HG03575 (cell line): ENCODE measurements around the gene MAP6D1.

Source experiments
- ATAC-seq: cut with Tn5 transposase; IDR thresholded peaks from one replicate; pipeline ENCODE4 v1.9.1; 2021; ENCODE audit not compliant: unreplicated experiment, insufficient number of reproducible peaks, low FRiP score; ENCODE audit errors: extremely low read depth

Gene MAP6D1

DNA sequence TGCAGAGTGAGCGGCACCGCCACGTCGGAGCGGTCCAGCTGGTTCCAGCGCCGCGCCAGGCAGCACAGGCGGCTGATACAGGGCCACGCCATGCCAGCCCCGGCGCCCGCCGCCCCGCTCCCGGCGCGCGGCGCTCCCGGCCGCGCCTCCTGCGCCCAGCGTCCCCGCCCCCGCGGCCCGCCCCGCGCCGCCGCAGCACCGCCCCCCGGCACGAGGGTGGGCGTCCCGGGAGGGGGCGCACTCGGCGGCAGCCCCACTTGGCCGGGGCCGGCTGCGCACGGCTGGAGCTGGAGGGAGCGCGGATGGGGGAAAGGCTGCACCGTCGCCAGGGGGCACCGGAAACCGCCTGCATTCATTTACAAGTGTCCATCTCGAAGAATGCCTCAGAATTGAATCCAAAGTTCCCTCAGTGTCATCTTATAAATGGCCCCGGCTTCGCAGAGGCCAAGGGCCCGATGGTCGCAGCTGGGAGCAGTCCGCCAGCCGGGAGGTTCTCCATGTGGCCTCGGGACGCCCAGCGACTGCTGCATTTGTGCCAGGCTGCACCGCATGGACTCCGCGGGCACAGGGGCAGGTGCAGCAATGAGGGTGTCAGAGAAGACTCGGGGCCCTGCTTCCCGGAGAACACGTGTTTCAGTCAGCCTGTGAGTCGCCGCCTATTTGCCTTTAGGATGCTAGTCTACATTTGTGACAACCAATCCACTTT is at the start of gene MAP6D1:
TSS of gene MAP6D1 (minus strand) at position 122 of the 706 bp plus-strand sequence. CDS start at position 92, 30 bp downstream.
- no peak for ATAC-seq

DNA sequence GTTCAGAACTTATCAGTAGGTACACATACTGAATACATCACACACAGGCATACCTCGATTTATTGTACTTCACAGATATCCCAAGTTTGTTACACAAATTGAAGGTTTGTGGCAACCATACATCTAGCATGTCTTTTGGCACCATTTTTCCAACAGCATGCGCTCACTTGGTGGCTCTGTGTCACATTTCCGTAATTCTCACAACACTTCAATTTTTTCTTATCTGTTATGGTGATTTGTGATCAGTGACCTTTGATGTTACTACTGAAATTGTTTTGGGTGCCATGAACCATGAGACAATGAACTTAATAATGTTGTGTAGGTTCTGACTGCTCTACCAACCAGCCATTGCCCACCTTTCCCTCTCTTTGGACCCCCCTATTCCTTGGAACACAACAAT is 48.5 kb upstream of the MAP6D1 start:
- ATAC-seq: no peak

DNA sequence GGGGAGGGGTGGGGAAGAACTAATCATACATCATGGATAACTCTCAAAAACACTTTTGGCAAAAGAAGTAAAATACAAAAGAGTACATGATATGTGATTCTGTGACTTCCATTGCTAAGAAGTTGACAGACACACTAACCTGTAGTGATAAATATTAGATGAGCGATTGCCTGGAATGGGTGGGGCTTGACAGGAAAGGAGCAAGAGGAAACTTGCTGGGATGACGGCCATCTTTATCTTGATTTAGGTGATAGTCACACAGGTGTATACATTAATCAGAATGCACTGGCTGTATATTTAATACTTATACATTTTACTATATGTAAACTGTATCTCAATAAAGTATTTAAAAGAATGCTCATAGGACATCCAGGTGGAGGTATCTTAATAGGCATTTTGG is 46.2 kb upstream of the MAP6D1 start:
- ATAC-seq: no peak

DNA sequence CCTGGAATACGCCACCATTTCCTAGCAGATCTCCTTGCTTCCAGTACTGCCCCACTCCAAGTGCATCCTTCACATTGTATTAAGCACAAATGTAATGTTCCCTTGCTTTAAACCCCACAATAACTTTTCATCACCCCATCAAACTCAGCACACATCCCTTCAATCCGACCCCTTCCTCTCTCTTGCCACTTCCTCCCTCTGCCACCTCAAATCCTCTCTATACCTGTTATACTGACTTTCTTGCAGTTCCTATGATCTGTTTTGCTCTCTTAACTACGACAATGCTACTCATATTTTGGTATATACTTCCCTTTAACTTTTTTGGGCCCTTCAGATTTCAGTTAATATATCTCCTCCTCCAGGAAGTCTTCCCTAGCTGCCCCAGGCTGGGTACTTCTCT is 45.2 kb upstream of the MAP6D1 start:
- ATAC-seq: no peak

DNA sequence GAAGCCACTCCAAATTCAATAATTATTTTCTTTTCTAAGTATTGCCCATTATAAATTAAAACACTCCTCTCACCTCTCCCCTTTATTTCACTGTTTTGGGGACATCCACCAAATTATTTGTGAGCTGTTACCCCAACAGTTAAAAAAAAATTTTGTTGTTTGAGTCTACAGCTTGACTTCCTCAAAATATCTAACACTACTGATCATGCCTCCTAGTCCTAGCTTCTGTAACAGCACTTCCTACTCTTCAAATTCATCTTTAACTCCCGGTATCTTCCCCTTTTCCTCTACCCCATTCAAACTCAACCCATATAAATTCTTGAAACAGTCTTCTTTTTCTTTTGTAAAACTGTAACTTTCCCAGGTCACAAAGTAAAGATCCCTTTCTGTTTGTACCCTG is 43.4 kb upstream of the MAP6D1 start:
- ATAC-seq: no peak

DNA sequence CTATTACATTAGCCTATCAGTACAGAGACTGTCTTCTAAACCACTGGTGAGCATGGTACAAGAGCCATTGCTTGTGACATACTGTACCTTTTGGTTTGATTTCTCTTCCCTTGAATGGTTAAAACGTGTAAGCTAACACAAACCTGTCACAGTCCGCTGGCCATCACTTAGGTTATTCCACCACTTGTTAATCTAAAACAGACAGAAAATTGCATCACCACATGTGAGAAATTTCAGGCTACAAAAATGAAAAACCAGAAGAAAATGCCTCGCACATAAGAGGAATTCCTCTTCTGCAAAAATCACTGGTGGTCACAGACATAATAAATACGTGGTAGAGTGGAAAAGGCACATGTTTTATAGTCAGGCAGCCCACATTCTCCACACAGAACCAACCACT is 37.2 kb upstream of the MAP6D1 start:
- no peak for ATAC-seq

DNA sequence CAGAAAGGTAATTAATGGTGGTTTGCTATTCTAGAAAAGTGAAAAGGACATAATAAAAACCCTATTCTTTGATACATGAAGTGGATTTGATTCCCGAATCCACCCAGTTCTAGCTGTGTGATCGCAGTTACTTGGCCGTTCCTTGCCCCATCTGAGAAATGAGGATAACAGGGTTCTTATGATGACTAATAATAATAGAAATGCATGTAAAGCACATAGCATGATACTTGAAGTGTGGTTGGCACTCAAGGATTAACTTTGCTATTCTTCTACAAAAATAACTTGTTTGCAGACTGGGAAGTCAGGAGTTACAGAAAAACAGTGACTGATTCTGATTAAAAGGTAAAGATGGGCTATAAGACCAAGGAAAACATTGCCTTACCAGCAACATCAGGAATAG is 32.5 kb upstream of the MAP6D1 start:
- no peak for ATAC-seq

DNA sequence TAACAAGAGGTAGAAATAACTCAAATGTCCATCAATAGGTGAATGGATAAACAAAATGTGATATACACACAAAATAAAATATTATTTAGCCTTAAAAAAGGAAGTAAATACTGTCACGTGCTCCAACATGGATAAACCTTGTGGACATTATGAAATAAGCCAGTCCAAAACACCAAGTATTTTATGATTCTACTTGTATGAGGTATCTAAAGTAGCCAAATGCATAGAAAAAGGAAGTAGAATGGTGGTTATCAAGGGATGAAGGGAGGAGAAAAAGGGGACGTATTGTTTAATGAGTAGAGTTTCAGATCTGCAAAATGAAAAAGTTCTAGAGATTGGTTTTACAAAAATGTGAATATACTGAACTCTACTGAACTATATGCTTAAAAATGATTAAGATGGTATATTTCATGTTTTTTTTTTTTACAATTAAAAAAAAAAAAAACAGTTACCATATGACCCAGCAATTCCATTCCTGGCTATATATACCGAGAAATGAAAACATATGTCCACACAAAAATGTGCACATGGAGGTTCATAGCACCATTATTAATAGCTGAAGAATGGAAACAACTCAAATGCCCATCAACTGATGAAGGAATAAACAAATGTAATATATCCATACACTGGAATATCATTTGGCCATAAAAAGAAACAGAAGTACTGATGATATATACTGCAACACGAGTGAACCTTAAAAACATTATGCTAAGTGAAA is 29.1 kb upstream of the MAP6D1 start:
- no peak for ATAC-seq

DNA sequence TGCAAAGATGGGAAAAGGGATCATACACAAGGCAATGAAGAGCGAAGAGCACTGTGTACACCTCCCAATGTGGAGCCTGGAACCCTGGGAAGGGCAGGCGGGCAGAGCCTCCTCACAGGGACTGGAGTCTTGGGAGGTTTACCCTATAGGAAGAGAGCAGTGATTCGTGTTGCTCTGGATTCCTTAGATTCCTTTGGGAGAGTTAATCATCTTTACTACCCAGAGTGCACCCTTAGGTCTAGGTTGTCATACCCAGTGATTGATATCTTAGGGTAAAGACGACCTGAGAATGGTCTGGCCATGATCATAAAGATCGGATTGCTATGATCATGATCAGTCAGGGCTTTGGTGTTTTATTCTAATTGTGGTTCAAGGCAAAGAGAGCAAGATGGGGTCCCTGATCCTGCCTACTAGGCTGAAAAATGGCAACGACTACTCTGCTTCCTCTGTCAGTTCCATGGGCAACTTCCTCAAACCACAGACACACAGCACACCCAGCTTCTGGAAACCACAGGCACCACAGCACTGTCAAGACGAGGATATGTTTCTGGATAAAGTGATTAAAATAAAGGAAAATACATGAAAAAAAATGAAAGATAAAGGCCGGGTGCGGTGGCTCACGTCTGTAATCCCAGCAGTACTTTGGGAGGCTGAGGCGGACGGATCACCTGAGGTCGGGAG is 20.4 kb upstream of the MAP6D1 start:
- no peak for ATAC-seq

DNA sequence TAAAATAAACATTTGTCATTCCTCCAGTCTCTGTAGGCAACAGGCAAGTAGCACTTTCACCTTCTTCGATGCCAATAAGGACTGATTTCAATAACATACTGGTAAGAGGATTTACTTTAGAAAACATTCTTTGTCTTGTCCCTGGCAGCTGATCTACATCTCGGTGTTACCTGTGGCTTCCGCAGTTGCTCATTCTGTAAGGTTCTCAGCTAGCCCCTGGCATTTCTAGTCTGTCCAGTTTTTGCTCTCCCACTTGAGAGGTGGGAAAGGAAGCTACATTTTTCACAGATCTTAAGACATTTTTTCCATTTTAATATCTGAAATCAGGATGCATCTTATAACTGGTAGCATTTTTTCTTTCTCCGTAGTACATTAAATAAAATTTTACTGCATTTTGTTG is 19.7 kb upstream of the MAP6D1 start:
- ATAC-seq: no peak

DNA sequence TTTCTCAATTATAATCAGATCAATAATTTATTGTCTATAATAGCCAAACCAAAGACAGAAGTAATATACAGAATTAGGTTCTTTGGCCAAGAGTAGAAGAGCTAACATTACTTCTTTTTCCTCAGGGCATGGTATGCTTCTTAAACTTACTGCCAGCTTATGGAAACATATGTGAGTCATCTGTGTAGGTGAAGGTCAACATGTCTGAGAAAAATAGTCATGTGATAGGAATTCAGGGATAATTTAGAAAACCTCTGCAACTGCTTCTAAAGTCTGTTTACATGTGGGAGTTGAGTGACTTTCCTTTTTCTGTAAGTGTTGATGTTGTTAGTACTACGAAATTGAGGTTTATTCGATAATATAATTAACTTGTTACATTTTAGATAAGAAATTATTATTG is 19.2 kb upstream of the MAP6D1 start:
- no peak for ATAC-seq

DNA sequence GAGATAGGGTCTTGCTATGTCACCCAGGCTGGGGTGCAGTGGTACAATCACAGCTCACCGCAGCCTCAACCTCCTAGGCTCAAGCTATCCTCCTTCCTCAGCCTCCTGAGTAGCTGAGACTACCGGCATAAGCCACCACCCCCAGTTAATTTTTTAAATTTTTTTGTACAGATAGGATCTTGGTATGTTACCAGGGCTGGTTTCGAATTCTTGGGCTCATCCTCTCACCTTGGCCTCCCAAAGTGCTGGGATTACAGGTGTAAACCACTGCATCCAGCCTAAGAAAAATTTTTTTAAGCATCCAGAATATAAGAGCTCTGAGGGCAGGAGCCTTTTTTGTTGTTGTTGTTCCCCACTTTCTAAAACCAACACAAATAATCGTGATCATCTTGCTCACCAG is 14.4 kb upstream of the MAP6D1 start:
- no peak for ATAC-seq

DNA sequence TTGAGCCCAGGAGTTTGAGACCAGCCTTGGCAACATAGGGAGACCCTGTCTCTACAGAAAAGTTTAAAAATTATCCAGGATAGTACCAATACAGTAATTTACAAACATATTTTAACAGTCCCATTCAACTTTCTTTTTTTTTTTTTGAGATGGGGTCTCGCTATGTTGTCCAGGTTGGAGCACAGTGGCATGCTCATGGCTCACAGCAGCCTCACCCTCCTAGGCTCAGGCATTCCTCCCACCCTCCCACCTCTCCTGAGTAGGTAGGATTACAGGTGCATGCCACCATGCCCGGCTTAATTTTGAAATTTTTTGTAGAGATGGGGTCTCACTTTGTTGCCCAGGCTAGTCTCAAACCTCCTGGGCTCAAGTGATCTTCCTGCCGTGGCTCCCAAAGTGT is 12.5 kb upstream of the MAP6D1 start:
- ATAC-seq: no peak

DNA sequence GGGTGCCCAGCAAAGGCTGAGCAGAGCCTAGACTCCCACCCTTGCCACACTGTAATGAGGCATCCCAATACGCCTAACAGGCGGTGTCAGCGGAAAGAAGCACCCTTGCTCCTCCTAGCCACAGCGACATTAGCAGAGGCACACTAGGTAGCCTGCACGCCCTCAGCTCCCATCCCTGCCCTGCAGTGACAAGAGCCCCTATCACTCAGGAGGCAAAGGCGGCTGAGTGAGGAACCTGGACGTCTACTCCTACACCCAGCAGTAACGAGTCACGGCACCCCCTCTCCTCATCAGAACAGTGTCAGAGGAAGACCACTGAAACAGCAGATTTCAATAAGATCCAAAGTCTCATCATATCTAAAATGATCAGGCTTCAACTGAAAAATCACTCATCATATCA is 12.0 kb upstream of the MAP6D1 start:
- no peak for ATAC-seq

DNA sequence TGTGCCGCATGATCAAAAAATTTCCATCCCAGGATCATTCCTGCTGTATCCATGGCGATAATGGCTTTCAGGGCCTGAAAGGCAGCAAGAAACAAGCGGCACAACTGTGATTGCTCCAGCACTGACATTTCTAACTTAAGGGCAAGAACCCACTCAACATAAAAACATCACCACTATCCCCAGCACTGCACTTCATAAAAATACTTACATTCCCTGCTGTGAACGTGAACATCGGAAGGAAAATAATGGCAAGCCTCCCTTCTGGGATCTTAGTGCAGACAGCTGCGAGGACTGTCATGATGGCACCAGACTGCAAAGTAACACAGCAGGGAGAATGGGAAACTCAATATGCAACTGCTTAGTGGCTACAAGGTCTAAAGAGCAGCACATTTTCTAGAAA is 8.1 kb upstream of the MAP6D1 start:
- no peak for ATAC-seq

DNA sequence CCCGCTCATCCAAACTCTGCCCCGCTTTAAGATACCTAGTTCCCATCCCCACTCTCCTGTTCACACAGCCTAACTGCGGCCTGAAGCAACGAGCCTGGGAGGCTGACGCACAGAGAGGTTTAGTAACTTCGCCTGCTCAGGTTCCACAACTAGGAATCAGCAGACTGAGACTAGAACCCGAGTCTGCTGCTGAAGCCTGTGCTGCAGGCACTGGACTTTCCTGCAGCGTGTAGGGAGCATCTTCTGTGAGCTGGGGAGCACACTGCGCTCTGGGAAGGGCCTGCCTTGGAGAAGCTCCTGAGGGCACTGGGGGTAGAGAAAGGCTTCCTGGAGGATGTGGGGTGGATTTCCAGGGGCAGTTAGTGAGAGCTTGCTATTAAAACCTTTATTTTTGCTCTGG is 4.8 kb upstream of the MAP6D1 start:
- no peak for ATAC-seq

DNA sequence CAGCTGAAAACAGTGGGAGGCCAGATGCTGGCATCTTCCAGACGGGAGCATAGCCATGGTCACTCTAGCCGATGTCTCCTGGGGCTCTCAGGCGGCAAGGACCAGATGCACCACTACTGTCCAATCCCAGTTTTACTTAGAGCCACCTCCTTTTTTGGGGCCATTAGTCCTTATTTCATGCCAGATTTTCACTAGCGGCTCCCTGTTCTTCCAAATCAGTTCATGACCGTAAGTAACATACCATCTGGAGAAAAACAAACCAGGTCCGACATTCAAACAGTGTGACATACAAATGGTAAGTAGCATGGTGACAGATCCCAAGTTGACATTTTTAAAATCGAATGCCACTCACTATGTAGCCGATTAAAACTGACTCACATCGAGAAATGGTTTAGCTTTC is 4.1 kb upstream of the MAP6D1 start:
- no peak for ATAC-seq

DNA sequence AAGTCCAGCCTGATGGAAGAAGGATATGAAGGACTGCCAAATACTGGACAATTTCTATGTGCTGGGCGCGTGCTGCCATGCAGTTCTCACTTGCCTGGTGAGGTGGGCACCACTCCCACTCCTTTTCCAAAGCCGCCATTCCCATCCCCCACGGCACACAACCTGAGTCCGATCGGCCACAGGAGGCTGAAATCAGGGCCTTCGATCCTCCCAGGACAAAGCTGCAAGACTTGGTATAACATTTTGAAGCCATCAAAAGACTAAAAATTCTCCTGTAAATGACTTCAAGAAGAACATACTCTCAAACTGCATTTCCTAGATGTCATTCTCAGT is 3.1 kb upstream of the MAP6D1 start:
- no peak for ATAC-seq

DNA sequence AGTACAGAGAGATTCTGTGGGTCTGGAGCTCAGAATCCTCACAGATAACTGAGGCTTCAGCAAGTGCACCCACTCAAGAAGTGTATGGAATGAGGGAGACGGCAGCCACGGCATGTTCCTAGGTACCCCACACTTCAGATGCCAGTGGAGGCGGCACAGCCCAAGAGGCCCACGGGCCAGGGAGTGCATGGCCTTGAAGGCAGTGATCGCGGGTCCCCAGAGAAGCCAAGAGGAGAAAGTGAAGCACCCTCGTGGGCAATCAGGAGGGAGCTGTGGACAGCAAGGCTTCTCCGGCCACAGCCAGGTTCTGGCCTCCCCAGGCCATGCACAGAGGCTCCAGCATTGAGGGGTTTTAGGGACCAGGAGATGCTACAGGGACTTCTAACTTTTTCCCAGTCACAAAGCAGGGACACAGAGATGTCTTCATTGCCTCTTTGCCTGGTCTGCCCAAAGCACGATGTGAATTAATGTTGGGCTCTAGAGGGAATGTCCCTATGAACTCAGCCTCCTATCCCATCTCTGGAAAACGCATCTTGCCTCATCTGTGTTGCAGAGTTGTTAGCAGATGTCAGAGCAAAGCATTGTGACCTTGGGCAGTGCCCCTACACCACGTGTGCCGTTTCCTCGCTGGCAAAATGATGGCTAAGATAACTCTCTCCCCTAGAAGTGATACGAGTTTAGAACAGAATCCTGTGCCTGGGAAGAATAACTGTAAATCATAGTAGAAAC is 2.6 kb upstream of the MAP6D1 start:
- no peak for ATAC-seq
